Measurements from ENCODE around the gene WNT3. TPM values are rescaled to one million over a fixed set of nuclear protein-coding genes. Genes with fewer than 3 reads are reported as not detected.

The WNT3 gene
- total and polyA plus RNA-seq, 2 experiments from 2014 or later: 2.1 to 3.0 TPM

DNA sequence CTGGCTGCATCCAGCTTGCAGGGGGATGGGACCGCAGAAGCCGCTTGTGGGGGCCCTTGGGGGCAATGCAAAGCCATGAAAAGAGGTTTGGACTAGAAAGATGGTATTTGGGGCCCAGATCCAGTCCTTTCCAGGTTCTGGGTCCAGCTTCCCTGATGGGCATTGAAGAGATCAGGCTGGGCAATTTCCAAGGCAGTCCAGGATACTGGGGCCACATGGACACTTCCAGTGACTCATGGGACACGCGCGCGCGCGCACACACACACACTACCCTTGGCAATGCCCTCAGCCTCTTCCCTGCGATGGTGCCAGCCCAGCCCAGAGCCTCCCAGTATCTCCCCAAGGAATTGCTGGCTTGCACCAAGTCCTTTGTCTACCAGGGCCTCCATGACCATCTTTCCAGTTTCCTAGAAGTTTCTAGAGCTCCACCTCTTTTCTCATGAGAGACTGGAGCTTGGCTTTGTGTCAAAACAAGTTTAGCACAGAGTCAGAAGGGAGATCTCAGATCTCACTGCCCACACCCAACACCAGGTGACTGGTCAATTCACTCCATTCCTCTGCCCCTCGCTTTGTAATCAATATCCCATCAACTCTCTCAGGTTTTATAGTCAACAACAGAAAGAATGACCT, 44.3 kb downstream of the WNT3 start:
- no peaks in the 10 kb centered on the region for H3K4me1 ChIP-seq (ENCODE audit: insufficient read depth)
- no peaks in the 10 kb centered on the region for H3K36me3 ChIP-seq (ENCODE audit: low read depth)
- H4K20me1 ChIP-seq (ENCODE audit: insufficient read depth): no peaks in the 10 kb centered on the region
- H3K79me2 ChIP-seq (ENCODE audit: insufficient read depth): no peaks in the 10 kb centered on the region
- no peak overlapping the region for H3K4me3 ChIP-seq
- H3K4me2 ChIP-seq (ENCODE audit: unreplicated experiment): no peak overlapping the region
- 98% methylated on average over 10 of the region's 10 CpGs for WGBS, 2 experiments (ENCODE audit: low coverage in 1 of 2, low lambda C conversion rate in 2 of 2, missing lambda C conversion rate in 2 of 2)
- no peak overlapping the region for H3K9ac ChIP-seq
- no peak overlapping the region for H2AFZ ChIP-seq
- H3K27ac ChIP-seq: no peak overlapping the region
- peak; percentile 29 for DNase-seq
- H3K27me3 ChIP-seq (replicated peaks; ENCODE audit: insufficient read depth): no peaks in the 10 kb centered on the region
- no peaks in the 10 kb centered on the region for H3K9me3 ChIP-seq (ENCODE audit: low read depth)
- TF ChIP-seq EZH2phosphoT487 (IDR thresholded peaks at IDR 0.05; ENCODE audit: insufficient read depth, low read depth) (no peak), EZH2 (IDR thresholded peaks at IDR 0.05; ENCODE audit: insufficient read depth, poor library complexity, severe bottlenecking) (no peak)
- H3K9me2 ChIP-seq (ENCODE audit: insufficient read depth): no peaks in the 10 kb centered on the region
- in situ Hi-C loops (cut with MboI): loop anchor here (10.0 kb wide), 1 partner anchor 51 kb away; no protein-coding TSS in a partner anchor
- H3F3A ChIP-seq (ENCODE audit: insufficient read depth): no peaks in the 10 kb centered on the region

DNA sequence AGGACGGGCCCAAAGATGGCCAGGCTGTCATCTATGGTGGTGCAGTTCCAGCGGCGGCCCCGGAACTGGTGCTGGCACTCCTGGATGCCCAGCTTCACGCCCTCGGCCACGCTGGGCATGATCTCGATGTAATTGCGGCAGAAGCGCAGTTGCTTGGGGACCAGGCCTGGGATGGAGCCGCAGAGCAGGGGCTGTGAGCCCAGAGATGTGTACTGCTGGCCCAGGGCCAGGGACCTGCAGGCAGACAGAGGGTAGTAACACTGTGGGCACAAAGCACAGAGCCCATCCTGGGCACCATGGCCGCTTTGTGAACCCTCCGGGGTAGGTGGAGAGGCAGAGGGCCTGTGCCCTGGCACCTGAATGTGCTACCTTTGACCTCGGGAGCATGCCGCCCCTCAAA, 44.8 kb downstream of the WNT3 start:
- H3K4me2 ChIP-seq (ENCODE audit: unreplicated experiment): no peak overlapping the region
- H3K4me1 ChIP-seq (ENCODE audit: insufficient read depth): no peaks in the 10 kb centered on the region
- no peaks in the 10 kb centered on the region for H3K79me2 ChIP-seq (ENCODE audit: insufficient read depth)
- no peaks in the 10 kb centered on the region for H3K9me2 ChIP-seq (ENCODE audit: insufficient read depth)
- no peaks in the 10 kb centered on the region for H3F3A ChIP-seq (ENCODE audit: insufficient read depth)
- WGBS, 2 experiments (ENCODE audit: low coverage in 1 of 2, low lambda C conversion rate in 2 of 2, missing lambda C conversion rate in 2 of 2): 93 to 96% methylated on average over 15 of the region's 15 CpGs
- no peaks in the 10 kb centered on the region for H3K27me3 ChIP-seq (replicated peaks; ENCODE audit: insufficient read depth)
- DNase-seq: no peak
- TF ChIP-seq EZH2 (IDR thresholded peaks at IDR 0.05; ENCODE audit: insufficient read depth, poor library complexity, severe bottlenecking) (no peak), EZH2phosphoT487 (IDR thresholded peaks at IDR 0.05; ENCODE audit: insufficient read depth, low read depth) (no peak)
- H3K9me3 ChIP-seq (ENCODE audit: low read depth): no peaks in the 10 kb centered on the region
- H3K36me3 ChIP-seq (ENCODE audit: low read depth): no peaks in the 10 kb centered on the region
- no peak overlapping the region for H3K27ac ChIP-seq
- no peak overlapping the region for H2AFZ ChIP-seq
- no peak overlapping the region for H3K9ac ChIP-seq
- no peaks in the 10 kb centered on the region for H4K20me1 ChIP-seq (ENCODE audit: insufficient read depth)
- no peak overlapping the region for H3K4me3 ChIP-seq
- in situ Hi-C loops (cut with MboI): loop anchor here (10.0 kb wide), 1 partner anchor 51 kb away; no protein-coding TSS in a partner anchor

GRCh38 chr17:46773221-46773605, 45.3 kb downstream of the WNT3 start:
- no peaks in the 10 kb centered on the region for H3F3A ChIP-seq (ENCODE audit: insufficient read depth)
- no peaks in the 10 kb centered on the region for H3K27me3 ChIP-seq (replicated peaks; ENCODE audit: insufficient read depth)
- H3K9me3 ChIP-seq (ENCODE audit: low read depth): no peaks in the 10 kb centered on the region
- no peak overlapping the region for H3K4me3 ChIP-seq
- no peaks in the 10 kb centered on the region for H3K36me3 ChIP-seq (ENCODE audit: low read depth)
- H3K4me2 ChIP-seq (ENCODE audit: unreplicated experiment): no peak overlapping the region
- DNase-seq: no peak
- H3K27ac ChIP-seq: no peak overlapping the region
- no peaks in the 10 kb centered on the region for H3K79me2 ChIP-seq (ENCODE audit: insufficient read depth)
- in situ Hi-C loops (cut with MboI): loop anchor here (10.0 kb wide), 1 partner anchor 52 kb away; no protein-coding TSS in a partner anchor
- 95 to 99% methylated on average over 6 of the region's 6 CpGs for WGBS, 2 experiments (ENCODE audit: low coverage in 1 of 2, low lambda C conversion rate in 2 of 2, missing lambda C conversion rate in 2 of 2)
- H4K20me1 ChIP-seq (ENCODE audit: insufficient read depth): no peaks in the 10 kb centered on the region
- H3K4me1 ChIP-seq (ENCODE audit: insufficient read depth): no peaks in the 10 kb centered on the region
- no peak overlapping the region for H3K9ac ChIP-seq
- TF ChIP-seq EZH2phosphoT487 (IDR thresholded peaks at IDR 0.05; ENCODE audit: insufficient read depth, low read depth): no peak
- no peak for TF ChIP-seq EZH2 (IDR thresholded peaks at IDR 0.05; ENCODE audit: insufficient read depth, poor library complexity, severe bottlenecking)
- no peak overlapping the region for H2AFZ ChIP-seq
- no peaks in the 10 kb centered on the region for H3K9me2 ChIP-seq (ENCODE audit: insufficient read depth)

GRCh38 chr17:46772475-46773220, 45.8 kb downstream of the WNT3 start:
- Histone ChIP-seq H3K27ac (no peak overlapping the region), H3K4me1 (ENCODE audit: insufficient read depth) (no peaks in the 10 kb centered on the region), H4K20me1 (ENCODE audit: insufficient read depth) (no peaks in the 10 kb centered on the region), H3K4me3 (peak overlapping the region; percentile 68), H3K9ac (peak overlapping the region; percentile 76; the same call in 1 of the 2 replicates), H3K79me2 (ENCODE audit: insufficient read depth) (no peaks in the 10 kb centered on the region), H3K36me3 (ENCODE audit: low read depth) (no peaks in the 10 kb centered on the region), H3K9me2 (ENCODE audit: insufficient read depth) (no peaks in the 10 kb centered on the region), H3F3A (ENCODE audit: insufficient read depth) (no peaks in the 10 kb centered on the region), H2AFZ (peak overlapping the region; percentile 75), H3K9me3 (ENCODE audit: low read depth) (no peaks in the 10 kb centered on the region), H3K27me3 (replicated peaks; ENCODE audit: insufficient read depth) (no peaks in the 10 kb centered on the region), H3K4me2 (ENCODE audit: unreplicated experiment) (peak overlapping the region; percentile 72)
- WGBS, 2 experiments (ENCODE audit: low coverage in 1 of 2, low lambda C conversion rate in 2 of 2, missing lambda C conversion rate in 2 of 2): 51 to 61% methylated on average over 16 of the region's 16 CpGs
- in situ Hi-C loops (cut with MboI): loop anchor here (10.0 kb wide), 1 partner anchor 52 kb away; no protein-coding TSS in a partner anchor
- no peak for TF ChIP-seq EZH2phosphoT487 (IDR thresholded peaks at IDR 0.05; ENCODE audit: insufficient read depth, low read depth)
- TF ChIP-seq EZH2 (IDR thresholded peaks at IDR 0.05; ENCODE audit: insufficient read depth, poor library complexity, severe bottlenecking): no peak
- DNase-seq: no peak
